HG03439 (cell line): ENCODE data around the gene FREM1.

Source experiments
- ATAC-seq: cut with Tn5 transposase; IDR thresholded peaks from one replicate; pipeline ENCODE4 v1.9.1; 2021; ENCODE audit warnings: mild to moderate bottlenecking, moderate library complexity; ENCODE audit not compliant: unreplicated experiment

FREM1 gene

DNA sequence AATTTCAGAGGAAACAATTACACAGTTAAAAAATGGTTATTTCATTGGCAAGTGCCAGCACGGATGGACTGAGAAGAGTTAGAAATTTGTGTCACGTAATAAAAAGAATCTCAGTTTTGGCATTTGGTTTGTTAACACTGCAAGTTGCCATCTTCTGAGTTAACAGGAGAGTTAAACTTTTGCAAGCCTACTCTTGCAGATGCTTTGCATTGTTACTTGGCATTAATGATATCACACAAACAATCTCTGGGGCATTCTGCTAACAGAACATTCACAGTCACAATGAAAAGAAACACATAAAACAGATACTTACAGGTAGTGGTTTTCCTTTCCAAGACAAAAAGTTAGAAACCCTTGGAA lies 647 bp downstream of the FREM1 start:
- no peak for ATAC-seq

GRCh38 chr9:14909181-14909580 lies 1.0 kb downstream of the FREM1 start:
- no peak for ATAC-seq

DNA sequence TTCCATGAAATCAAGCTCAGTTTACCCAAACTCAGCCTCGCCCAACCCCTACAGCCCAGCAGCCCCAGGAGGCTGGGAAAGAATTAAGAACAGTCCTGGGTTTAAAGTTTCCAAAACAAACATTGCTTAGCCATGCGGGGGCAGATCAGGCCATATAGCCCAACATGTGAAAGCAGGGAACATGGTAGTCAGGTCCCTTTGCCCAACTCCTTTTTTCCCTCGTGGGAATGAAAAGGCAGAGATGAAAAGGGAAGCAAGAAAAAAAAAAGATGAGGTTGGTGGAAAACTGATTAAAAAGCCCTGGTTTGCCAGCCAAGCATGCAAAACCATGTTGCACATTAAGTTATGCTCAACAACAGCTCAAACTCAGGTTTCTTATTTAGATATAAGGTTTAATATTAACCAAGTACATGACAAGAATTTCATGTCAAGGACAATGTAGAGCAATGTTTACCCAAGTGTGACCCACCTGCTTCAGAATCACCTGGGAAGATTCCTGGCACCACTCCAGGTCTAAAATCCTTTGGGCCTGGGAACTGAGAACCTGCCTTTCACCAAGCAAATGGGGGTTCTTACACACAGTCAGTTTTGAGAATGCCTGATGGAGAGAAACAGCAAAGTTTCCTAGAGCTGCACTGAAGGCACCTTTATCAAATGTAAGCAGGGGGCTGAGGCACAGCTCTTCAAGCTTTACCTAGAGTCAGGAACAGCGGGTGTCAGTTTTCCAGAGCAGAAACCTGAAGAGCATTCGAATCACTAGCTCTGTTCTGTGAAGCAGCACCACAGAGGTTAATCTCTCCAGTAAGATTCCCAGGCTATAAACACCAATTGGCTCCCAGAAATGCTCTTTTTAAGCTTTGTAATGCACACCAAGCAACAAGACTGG lies 1.7 kb downstream of the FREM1 start:
- ATAC-seq: no peak

- no peak for ATAC-seq
These were observed 2.5 kb downstream of the FREM1 start for GRCh38 chr9:14907696-14908095.

DNA sequence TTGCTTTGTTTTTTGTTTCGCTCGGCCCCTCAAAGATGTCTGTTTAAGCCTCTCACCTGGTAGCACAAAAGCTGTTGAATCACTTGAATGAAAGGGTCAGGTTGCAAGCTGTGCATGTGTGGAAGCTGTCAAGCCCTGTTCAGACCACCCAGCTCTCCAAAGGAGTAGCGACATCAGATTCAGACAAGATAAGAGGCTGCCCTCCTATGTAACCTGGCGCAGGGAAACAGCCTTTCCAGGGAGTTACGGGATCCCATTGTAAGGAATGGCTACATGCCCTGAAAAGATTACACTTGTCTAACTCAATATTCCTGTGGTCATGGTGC lies 2.9 kb downstream of the FREM1 start:
- no peak for ATAC-seq

DNA sequence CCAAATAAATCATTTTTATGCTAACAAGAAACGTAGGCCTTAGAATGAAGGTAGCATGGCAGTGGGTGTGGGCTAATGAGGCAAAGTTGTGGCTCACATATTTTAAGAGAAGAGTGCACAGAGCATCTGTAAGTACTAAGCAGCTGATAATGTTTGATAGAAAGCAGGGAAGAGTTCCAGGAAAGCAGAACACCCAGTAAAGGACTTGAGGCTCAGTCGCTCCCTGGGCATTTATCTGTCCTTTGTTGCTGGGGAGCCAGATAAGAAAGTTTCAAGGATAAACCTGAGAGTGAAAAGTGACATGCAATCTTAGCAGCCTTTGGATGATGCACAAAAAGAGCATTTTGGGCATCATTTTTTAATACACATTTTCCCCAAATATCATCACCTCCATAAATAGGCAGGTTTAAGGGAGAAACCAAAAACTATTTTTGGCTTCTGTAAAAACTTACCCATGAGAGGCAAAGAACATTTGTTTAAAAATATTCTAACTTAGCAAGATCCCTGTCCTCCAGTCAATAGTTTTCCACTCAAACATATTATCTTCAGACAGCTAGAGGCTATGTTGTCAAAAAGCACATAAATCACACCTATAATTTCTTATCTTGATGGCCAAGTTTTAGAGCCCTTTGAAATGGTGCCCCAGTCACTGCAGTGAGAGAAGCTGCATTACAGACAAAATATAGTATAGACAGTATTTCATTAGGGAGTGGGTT lies 3.4 kb downstream of the FREM1 start:
- ATAC-seq: no peak

- ATAC-seq: no peak
These were observed 4.2 kb downstream of the FREM1 start for GRCh38 chr9:14906000-14906399.

DNA sequence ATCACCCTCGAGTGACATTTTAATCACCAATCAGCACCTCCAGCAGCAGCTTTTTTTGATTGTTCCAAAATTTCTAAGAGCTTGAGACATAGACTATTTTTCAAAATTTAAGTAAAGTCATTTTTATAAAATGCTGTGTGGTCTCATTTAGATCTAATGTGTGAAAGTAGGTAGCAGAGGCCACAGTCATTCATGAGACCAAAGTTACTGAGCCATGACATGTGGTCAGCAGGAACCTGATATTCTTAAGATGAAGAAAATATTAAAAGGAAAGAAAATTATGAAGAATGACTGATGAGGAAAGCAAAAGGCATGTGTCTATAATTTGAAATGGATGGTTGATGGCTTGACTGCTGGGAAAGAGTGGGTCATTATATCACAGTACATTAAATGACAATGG lies 7.2 kb downstream of the FREM1 start:
- no peak for ATAC-seq

GRCh38 chr9:14902561-14902960 lies 7.7 kb downstream of the FREM1 start:
- no peak for ATAC-seq

DNA sequence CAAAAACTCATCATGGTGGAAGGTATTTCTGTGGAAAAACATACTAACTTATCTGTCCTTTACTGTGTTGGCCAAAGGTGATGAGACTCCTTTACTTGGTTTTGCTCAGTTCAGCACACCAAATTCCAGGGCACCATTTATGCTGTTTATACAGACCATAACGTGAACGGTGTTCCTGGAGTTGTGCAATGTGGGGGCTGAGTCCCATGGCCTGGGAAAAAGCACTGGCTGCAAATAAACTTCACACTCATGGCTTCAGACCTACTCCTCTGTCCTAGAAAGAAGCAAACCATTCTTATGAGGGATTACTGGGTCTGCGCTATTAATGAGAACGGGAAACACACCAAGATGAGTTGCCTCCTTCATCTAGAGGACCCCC lies 10.4 kb downstream of the FREM1 start:
- no peak for ATAC-seq

- no peak for ATAC-seq
These were observed 11.0 kb downstream of the FREM1 start for GRCh38 chr9:14899042-14899814.

DNA sequence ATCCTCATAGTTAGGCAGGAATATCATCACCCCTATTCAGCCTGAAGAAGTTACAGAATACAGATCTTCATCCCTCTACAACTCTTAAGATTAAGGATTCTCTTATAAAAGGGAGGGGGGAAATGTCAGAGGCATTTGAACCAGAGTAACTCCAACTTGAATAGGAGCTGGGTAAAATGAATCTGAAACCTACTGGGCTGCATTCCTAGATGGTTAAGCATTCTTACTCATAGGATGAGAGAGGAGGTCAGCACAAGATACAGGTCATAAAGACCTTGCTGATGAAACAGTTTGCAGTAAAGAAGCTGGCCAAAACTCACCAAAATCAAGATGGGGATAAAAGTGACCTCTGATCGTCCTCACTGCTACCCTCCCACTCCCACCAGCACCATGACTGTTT lies 14.4 kb downstream of the FREM1 start:
- ATAC-seq: no peak

- ATAC-seq: no peak
These were observed 16.9 kb downstream of the FREM1 start for GRCh38 chr9:14893280-14893679.

DNA sequence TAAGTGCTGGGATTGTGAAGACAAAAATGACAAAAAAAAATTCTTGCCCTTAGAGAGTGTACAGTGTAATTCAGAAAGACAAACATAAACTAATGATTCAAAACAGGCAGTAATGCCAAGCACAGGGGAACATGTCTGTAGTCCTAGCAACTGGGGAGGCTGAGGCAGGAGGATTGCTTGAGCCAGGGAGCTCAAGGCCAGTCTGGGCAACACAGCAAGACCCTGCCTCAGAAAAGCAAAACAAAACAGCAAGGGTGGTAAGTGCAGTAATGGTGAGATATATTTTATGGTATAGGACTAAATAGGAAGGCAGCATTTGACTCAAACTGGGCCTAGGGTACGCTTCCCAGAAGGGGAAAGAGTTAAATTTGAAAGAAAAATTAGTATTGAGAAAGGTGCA lies 18.9 kb downstream of the FREM1 start:
- ATAC-seq: no peak

DNA sequence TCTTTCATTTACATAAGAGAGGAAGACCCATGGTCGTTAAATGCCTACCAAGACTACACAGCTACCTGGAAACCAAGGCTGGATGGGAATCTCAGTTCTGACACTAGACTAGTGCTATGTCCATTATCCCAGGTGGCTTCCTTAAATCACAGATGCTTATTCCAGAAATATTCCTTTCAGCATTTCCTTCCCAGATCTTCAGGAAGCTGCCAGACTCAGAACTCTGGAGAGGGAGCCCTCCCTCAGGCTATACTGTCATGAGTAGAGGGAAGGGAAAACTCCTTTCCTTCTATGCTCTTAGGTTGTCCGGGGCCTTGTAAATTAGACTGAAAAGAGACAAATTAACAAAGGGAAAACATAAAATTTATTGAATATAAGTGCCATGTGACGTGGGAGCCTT lies 20.8 kb downstream of the FREM1 start:
- ATAC-seq: no peak

GRCh38 chr9:14888875-14889274 lies 21.4 kb downstream of the FREM1 start:
- ATAC-seq: no peak

DNA sequence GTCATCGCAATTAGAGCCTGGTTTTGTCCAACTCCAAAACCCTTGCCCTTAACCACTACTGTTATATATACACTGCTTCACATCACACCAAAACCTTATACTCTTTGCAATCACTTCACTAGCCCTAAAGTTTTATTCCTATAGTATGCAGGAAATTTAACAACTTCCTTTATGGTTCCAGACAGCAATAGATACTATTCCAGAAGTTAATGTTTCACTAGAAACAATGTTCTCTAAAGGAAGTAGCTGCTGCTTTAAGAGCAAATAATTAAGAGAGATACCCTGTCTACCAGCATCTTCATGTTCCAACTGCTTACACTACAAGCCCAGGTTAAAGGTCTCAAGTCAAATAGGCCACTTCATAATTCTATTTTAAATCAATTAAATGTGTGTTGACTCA lies 22.0 kb downstream of the FREM1 start:
- no peak for ATAC-seq

DNA sequence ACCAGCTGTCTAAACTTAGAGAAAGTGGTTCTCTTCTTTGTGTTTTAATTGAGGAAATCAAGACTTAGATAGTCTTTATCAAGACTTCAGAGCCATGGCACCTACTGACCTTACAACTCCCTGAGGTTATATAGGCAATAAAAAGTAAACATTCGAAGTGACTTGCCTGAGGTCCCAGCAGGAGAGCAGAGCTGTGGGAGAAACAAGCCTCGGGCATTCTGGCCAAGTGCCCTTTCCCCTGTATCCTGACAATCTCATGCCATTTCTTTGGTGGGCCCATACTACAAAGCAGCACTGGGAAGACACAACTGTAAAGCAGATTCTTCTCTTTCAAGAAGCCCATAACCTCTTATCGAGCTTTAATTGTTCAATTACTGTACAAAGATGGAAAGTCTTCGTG lies 23.1 kb downstream of the FREM1 start:
- no peak for ATAC-seq

- no peak for ATAC-seq
These were observed 26.8 kb downstream of the FREM1 start for GRCh38 chr9:14883310-14883944.

DNA sequence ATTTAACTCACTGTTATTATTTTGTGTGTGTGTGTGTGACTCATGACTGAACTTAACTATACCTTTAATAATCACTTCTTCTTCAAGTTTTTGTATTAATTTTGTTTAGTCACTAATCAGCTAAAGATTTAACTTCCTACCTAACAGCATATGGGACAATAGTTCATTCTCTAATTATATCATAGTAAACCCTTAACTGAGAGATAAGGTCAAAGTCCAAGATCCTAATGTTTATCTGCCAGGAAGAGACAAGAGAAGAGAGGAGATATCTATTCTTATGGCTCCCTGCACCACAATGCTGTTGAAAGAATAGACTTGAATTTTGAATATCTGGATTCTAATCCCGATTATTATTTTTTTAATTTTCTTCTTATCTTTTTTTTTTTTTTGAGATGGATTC lies 28.1 kb downstream of the FREM1 start:
- no peak for ATAC-seq

- ATAC-seq: no peak
These were observed 29.2 kb downstream of the FREM1 start for GRCh38 chr9:14881006-14881405.
